GM18867 (cell line): ENCODE measurements around the gene TNRC18.

Source experiments
- ATAC-seq: cut with Tn5 transposase; IDR thresholded peaks from one replicate; pipeline ENCODE4 v1.9.1; 2021; ENCODE audit warnings: mild to moderate bottlenecking, moderate library complexity; ENCODE audit not compliant: unreplicated experiment

The TNRC18 gene

DNA sequence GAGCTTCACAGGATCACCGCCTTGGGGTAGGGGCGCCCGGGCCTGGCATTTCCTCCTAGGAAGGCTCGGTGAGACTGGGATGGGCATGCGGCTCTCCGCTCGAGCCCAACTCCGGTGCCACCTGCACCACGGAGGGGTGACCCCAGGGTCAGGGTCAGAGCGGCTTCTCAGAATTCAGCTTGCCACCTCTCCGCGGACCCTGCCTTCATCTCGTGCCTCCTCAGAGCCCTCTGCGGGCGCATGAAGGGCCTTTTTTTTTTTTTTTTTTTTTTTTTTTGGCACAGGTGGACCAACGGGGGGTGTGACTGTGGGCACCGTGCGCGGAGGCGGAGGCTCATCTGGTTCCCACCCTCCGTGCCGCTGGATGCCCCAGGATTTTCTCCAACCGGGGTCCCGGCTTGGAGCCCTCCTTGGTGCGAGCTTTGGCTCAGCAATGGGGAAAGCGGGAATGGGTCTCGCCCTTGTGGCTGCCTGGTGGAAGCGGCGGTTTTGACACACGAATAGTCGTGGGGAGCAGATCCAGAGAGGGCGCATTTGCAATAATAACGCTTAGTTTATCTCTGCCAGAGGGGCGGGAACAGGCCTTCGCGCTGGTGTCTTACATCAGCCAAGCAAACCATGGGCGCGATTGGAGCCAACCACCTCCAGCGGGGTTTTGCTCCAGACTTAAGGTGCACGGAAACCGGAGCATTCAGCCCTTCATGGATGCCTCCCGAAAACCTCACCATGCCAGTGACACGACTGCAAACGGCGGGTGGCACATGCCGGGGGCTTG, 5.0 kb upstream of the TNRC18 start:
- ATAC-seq, result no peak

- no peak for ATAC-seq
These were observed 2.5 kb upstream of the TNRC18 start for GRCh38 chr7:5426226-5426475.

DNA sequence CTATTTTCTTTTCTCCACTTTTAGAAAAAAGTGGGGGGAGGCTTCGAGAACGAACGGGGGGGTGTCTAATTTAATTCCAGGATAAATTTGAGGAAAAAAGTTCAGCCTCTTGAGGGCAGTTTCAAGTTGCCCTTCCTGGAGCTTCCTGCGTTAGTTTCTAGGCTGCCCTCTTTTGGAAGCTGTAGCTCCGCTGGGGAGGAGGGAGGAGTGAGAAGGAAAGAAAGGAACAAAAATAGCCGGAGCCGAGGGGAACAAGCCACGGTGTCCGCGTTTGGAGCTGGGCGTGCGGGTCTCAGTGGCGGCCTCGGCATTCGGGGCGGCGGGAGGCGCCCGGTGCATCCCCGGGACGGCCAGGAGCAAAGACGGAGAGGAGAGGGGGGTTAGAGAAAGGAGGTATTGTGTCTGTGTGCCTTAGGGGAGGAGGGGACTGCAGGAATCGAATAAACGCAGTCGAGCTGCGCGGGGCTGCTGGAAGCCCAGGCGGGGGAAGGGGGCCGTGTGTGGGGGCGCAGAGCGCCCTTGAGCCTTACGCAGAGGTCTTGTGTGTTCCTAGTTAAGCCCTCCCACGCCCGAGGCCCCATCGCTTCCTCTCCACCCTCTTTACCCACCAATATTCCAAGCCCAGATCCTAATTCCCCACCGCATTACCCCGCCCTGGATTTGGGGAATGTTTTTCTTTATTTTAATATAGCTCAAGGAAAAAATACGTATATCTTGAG, 2.0 kb upstream of the TNRC18 start:
- no peak for ATAC-seq

DNA sequence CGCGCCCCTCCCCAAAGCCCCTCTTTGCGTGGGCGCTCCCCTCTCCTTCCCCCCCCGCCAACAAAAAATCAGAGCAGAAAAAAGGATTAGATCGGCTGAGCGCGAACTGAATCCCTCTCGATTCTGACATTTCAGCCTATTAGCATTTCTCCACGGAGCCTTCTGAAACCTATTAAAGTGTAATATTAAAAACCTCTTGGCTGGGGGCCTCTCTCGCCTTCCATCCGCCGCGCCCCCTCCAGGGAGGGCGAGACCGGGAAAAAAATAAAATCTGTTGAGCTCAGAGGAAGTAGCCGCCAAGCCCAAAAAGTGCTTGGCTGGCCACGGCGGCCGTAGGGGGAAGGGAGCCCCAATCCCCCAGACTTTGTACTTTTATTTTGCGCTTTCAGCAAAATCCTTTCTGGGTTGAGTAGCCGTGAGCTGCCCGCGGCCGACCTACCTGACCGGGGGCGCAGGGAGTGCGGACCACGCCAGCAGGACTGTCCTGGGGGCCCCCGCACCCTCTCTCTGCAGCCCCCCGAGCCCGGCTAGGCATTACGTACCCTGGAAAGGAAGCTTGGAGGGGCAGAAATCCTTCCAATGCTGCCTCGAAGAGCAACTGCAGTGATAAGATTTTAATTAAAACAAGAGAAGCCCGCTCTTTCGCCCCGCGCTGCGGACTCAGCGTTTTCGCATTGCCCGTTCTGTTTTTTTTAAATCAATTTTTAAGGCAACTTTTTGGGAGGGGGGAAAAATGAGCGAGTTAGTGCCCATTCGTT, 1.3 kb upstream of the TNRC18 start:
- no peak for ATAC-seq

DNA sequence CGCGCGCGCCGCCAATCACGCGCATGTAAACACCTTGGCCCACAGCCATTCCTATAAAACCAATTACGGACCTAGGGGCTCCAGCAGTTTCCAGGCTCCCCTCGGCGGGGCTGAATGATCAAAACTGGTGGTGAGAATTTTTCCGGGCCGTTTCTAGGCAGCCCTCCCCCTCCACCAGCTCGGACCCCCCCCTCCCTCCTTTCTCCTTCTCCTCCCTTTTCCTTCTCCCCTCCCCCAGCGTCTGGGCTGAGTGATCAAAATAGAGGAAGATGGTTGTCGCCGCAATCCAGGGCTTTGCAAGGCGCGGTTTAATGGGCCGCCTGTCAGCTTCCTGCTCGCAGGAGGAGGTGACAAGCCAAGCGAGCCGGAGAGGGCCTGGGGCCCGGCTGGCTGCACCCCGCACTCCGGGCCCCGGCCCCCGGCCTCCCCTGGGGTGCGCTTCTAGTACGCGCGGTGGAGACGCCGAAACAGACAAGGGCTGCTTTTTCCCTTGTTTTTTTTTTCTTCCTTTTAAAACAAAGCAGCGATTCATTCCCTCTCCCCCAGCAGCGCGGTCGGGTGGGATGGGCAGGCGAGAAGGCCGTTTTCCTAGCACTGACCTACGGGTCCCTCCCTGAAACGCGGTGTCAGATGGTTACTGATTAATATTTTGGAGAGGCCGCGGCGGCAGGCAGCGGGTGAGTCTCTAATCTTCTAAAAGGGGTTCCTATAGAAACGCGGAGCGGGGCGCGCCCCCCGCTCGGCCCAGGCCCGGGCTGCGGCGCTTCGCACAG, 528 bp upstream of the TNRC18 start:
- no peak for ATAC-seq

DNA sequence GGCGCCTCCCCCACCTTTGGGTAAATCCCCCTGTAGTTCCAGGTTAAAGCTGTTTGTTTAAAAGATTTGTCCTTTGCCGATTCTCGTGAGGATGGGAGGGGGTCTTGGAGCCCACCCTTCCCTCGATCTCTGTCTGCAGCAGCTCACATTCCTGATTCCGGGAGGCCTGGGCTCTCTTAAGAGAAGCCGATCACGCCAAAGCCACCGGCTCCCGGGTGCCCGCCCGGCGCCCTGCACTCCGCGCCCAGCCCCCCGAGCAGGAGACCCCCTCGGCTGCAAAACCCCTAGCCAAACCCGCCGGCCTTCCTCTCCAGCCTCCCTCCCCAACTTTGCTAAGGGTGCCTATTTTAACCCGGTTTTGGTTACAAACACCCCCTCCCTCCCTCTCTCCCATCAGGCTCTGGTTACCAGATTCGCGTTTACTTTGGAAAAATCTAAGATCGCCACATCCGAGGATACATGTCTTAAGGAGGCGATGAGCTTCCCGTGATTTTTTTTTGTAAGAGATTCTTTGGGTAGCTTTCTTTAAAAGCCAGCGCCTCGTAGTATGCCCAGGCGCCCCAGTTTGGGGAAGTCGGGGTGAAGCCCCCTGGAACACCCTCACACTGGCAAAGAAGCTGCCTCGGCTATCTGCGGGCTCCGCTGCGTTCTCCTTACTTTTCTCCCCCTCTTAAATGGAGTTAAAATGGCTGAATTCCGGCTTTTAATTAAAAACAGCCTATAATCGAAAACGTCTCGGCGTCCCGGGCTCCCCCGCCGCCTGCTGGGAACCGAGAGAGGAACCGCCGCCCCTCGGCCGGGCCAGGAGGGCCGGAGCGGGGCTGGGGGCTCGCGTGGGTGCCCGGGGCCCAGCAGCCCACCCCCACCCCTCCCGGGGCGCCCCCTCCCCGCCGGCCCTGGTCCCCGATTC, 983 bp downstream of the TNRC18 start:
- no peak for ATAC-seq

DNA sequence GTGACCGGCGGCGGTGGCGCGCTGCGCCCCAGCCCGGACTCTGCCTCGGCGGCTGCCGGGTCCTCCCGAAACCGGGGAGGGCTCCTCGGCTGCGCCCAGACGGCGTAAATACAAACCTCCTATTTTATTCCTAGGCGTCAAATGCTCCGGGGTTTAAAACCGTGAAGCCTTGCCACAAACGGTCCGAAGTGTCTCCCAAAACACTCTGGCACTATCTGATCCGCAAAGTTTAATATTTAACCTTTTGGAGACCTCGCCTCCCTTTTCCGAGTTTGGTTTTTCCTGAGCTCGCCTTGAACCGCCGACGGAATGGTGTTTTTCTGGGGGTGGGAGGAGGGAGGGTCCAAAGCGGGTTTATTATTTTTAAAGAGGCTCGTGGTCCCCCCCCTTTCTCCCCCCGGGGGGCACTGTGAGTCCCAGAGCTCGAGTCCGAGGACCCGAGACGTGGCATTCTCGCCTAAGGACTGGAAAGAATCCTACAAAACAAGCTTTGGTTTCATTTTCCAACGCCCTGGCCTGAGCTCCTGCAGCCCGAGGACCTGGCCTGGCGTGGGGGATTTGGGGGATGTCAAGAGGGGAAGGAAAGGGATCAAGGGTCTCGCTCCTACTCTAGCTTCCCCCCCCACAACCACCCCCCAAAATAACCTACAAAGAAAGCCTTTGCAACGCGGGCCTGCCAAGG, 1.8 kb downstream of the TNRC18 start:
- no peak for ATAC-seq

GRCh38 chr7:5420881-5421713, 2.5 kb downstream of the TNRC18 start:
- no peak for ATAC-seq

GRCh38 chr7:5420067-5420880, 3.4 kb downstream of the TNRC18 start:
- no peak for ATAC-seq

- no peak for ATAC-seq
These were observed 4.0 kb downstream of the TNRC18 start for GRCh38 chr7:5419539-5420066.

- no peak for ATAC-seq
These were observed 5.4 kb downstream of the TNRC18 start for GRCh38 chr7:5418285-5418582.

- no peak for ATAC-seq
These were observed 6.2 kb downstream of the TNRC18 start for GRCh38 chr7:5417106-5418071.

DNA sequence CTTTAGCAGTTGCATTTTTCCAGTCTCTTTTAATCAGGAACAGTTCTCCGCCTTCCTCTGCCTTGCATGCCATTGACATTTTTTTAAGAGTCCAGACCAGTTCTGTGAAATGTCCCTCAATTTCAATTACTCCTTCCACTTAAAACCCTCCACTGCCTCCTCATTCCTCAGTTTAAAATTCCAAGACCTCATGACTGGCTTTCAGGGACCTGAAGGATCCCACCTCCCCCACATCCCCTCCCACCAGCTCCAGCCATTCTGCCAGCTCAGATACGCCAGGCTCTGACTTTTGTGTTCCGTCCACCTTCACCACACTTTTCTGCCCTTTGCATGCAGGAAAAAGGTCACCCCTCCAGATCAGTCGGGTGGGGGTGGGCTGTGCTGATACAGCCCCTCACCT, 8.7 kb downstream of the TNRC18 start:
- no peak for ATAC-seq

DNA sequence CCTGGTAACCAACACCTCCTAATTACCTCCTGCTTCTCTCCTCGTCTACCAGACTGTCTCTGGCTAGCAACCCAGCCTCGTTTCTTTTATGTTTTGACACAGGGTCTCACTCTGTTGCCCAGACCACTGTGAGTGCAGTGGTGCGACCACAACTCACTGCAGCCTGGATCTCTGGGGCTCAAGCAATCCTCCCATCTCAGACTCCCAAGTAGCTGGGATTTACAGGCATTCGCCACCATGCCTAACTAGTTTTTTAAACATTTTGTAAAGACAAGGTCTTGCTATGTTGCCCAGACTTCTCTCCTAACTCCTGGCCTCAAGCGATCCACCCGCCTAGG, 10.2 kb downstream of the TNRC18 start:
- no peak for ATAC-seq

DNA sequence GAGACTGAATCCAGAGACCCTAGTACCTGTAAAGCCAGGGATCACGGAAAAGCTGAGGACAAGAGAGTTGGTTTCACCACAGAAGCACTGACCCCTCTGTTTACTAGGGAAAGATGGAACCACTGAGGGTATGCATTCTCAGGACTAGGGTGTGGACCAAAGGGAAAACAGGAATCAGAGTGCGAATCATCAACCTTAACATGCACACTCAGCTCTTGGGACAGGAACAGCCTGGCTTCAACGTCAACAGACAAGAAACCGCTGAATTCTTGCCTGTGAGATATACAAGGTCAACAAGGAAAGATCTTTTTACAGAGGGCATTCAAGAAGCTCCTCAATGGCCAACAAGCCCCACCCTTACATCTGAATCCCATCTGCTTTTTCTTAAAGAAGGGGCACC, 14.9 kb downstream of the TNRC18 start:
- ATAC-seq, result no peak

DNA sequence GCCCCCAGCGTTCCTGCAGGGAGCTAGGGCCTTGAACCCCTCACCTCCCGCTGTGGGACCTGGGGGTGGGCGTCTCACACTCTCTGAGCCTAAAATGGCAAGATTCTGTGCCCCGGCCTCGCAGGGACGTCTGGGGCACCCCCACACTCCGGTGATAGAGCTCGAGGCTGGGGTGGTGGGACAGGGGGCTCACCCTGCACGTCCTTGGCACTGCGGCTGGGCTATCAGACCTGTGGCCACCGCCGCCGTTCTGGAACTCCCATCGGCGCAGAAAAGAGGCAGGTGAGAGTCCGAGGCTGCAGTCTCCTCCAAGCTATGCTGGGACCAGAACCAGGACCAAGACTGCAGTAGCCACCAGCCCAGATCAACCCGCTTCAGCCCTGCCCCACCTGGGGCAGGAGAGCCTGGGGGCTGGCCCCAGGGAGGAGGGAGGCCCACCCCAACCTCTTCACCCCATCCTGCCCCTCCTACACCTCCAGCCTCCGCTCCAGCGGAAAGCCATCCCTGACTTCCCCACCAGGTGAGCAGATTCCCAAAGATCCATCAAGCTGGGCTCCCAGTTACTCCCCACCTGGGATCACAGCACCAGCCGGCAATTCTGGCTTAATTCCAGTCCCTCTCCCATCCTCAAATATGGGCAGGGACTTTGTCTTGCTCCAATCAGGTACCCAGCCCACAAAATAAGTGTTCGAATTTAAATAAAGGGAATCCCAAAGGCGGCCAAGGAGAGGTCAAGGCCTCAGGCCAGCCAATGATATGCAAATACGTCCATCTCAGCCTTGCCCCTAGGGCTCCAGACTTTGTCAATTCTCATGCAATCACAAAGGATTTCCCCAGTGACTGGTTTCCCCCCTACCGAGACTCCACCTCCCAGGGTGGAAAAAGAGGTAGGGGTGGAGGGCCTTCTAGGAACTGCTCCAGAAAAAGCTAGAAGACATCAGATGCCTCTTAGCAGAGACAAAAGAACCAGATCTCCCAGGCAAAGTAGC, 16.4 kb downstream of the TNRC18 start:
- no peak for ATAC-seq
